HG02588 (cell line): Measurements from ENCODE around the gene GARNL3.

Source experiments
- ATAC-seq: cut with Tn5 transposase; IDR thresholded peaks from one replicate; pipeline ENCODE4 v1.9.1; 2021; ENCODE audit warnings: mild to moderate bottlenecking, moderate library complexity; ENCODE audit not compliant: unreplicated experiment

GARNL3 gene

DNA sequence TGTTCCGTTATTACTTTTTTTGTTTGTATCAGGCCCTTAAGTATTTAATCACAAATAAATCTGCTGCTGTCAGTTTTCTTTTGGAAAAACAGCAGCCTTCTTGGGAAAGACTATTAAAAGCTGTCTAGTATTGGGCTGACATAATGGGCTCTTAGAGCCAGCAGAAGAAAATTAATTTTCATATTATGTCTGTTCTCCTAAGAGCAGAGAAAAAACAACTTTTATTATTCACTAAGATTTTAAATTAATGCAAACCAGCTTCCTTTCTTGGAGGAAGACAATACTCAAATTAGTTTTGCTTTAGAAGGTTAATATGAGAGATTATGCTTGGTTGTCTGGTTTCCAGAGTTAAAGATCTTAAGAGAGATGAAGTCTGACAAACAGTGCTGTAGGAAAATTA is 30.6 kb upstream of the GARNL3 start:
- ATAC-seq, result no peak

DNA sequence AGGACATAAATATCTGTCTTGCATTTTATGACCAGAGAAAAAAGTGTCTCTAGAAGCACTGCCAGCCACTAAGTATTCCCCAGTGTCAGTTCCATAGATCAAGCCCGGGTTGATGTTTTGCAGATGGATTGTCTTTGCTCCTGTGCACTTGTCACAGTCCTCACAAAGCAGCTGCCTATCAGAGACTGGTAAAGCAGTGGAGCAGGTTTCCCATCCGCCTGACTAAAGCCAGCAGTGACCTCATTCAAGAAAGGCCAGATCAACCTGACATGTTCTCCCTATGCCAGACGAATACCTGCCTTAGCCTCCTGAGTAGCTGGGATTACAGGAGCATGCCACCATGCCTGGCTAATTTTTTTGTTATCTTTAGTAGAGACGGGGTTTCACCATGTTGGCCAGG is 26.8 kb upstream of the GARNL3 start:
- no peak for ATAC-seq

- ATAC-seq, result no peak
Observed at GRCh38 chr9:127241354-127241753, 23.2 kb upstream of the GARNL3 start.

DNA sequence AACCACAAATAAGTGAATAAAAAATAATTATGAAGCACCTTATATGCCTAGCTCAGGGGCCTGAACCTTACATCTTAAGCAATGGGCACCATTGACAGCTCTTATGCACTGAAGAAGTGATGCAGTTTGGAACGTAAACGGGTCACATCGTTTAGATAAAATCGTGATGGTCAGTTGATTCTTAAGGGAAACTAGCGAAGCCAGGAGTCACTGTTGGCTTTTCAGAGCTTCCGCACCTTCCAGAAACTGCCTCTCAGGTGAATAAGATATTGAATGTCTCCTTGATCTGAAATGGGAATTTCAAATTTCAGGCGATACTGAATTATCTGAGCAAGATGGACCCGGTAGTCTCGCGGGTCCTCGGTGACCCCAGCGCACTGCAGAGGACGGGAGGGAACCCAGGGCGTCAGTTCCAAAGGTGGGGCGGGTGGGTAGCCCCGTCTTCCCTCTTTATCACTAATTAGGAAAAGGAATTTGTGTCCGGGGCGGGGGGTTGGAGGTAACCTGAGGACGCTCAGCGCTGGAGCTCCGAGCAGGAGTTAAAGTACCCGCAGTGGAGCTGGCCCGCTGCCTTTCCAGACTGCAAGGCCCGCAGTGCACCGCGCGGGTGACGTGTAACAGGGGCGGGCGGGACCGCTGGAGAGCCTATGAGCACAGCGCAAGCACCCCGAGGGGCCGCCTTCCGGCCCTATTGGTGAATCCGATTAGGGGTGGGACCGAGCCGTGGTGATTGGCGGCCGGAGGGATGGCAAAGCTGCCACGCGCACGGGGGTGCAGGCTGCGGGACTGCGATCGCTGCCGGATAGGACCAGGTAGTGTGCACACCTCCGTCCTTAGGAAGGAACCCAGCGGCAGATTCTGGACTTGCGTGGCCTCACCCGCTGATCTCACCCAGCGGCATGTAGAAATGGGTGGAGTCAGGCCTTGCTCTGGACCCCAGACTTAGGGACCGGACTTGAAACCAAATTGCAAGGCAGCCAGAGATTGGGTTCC is 19.7 kb upstream of the GARNL3 start:
- ATAC-seq, result peak; percentile 100

DNA sequence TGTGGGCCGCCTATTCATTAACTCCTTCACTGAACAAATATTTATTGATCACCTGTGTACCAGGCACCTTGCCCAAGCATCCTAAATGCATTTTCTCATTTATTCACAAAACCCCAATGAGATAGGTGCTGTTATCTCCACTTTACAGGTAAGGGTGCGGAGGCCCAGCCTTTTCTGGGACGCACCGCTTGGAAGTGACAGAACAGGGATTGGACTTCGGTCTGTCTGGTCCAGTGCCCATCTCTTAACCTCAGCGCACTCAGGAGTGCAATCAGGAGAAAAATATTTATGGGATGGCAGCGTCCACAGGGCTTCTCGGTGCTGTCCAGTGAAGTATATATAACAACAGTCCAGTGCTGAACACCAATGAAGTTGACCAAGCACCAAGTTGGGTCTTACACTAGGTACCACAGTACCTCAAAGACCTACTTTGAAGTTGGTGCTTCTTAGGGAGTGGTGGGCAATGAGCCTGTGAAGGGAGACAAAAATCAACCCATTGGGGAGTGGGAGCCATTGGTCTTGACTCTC is 18.9 kb upstream of the GARNL3 start:
- no peak for ATAC-seq

DNA sequence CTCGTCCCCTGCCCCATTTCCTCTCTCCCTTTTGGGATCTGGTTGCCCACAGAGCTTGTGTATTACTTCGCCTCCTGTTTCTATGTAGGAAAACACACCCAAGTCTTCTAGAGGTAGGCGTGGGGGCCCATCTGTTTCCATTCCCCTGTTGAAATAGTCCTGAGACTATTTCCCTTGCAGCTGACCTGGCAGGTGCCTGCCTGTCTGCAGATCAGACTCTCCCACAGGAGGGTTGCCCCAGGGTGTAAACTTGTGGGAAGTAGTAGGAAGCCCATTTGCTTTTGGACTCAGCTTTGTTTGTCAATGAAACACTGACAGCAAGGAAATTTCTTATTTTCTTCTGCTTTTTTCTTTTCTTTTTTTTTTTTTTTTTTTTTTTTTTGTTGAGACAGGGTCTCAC is 16.3 kb upstream of the GARNL3 start:
- ATAC-seq, result no peak

DNA sequence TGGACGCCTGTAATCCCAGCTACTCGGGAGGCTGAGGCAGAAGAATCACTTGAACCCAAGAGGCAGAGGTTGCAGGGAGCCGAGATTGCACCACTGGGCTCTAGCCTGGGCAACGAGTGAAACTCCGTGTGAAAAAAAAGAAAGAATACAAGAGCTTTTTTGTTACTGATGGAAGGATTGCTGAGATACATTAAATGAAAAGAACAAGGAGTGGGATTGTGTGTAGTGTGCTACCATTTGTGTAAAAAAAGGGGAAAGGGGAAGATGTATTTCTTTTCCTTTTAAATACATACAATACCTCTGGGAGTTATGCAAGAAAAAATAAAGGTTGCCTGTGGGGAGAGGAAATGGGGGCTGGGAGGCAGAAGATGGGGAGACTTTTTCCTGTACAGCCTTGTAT is 14.7 kb upstream of the GARNL3 start:
- no peak for ATAC-seq

DNA sequence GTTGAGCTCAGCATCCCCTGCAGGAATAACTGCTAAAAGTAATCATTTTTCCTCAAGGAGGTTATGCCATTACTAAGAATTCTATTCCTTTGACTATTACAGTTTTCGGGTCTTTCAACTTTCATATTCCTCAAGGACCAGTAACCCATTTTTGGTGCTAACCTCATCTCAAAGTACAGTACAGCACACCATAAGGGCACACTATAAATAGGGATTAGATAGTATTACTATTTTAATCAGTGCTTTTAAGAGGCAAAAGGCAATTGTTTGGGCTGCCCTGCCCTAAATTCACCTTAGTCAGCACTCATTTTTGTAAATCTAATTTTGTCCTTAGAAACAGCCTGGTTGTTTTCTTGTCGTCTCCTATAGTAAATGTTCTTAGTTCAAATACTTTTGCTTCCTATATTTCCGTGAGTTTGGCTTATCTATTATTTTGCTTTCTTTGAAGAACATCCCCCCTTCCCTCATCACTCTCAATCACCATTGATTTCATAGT is 13.6 kb upstream of the GARNL3 start:
- ATAC-seq, result no peak

DNA sequence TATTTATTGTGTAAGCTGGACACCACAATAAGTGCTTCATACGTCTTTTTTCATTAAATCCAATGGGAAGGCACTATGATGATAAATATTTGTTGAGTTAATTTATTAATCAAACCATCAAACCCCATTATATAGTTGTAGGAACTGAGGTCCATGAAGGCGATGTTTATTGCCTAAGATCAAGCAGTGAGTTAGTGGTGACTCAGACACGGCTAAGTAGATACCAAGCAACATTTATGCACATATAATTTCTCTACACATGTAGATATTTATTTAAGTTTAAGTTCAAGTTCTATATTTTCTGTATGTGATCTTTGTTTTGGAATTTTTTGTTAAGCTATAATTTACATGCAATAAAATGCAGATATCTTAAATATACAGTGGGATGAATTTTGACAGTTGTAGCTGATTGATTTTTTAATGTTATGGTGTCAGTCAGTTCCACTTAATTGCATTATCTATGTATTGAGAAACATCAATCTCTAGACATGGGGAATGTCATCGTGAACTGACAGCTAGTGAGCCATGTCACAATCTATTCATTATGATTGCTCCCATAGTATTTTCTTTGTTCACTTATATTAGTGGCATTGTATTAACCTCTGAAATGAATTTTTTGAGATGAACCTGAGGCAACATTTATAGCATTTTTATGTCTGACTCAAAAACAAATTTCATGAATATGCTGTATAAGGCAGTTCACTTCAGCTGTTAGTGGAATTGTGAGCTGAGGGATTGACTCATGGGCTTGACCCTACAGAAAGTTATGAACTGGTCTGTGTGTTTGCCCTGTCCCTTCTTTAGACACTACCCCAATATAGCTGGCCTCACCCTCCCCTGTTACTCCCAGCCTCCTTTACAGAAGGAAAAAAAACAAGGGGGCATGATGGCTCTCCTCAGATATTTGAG is 11.9 kb upstream of the GARNL3 start:
- no peak for ATAC-seq

GRCh38 chr9:127253446-127253845 is 11.1 kb upstream of the GARNL3 start:
- no peak for ATAC-seq

GRCh38 chr9:127255692-127256091 is 8.9 kb upstream of the GARNL3 start:
- no peak for ATAC-seq

DNA sequence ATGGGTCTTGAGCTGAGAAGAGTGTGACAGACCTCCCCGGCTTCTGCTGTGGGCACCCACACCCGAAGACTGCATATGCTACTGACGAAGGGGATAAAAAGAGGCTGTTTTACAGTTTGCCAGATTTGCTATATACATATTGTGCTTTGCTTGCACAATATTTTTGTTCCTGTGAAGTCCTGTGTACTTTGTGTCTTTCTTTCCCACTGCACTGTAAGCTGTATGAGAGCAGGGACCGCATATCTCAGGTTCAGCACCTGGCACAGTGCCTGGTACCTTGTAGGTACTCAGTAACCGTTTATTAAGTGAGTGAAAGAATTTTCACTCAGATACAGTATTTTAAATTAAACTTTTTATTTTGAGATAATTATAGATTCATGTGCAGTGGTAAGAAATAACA is 8.2 kb upstream of the GARNL3 start:
- ATAC-seq, result no peak

GRCh38 chr9:127258606-127259471 is 5.7 kb upstream of the GARNL3 start:
- no peak for ATAC-seq

DNA sequence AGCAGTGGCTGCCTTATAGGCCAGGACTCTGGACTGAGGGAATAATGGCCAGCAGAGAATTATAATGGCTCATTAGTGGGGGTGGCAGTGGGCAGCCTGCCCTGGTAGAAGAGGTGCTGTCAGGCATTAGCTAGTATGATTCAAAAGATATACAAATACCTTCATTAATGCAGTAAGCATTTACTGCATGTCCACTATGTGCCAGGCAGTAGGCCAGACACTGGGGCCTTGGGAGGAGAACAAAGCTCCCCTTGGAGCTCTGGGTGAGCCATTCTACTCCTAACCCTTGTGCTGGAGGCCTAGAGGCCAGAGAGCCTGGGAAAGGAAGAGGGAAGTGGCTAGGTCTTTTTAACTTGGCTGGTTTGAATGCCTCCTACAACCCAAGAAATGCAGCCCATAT is 2.0 kb upstream of the GARNL3 start:
- ATAC-seq, result no peak

DNA sequence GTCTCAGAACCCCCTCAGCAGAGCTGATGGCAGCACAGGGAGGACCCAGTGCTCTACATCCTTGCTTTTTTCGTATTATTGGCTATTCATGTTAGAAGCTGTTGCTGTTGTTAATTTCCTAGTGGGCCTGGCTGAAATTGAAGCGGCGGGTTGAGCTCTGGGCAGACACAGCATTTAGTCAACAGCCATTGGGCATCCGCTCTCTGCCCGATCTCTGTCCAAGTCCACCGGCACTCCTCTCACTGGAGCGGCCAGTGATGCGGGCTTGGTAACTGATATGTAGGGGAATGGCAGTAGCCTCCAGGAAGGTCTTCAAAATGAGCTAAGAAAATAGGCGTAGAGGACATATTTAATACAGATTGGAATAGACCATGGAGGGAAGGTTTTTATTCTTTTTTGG is 1.3 kb upstream of the GARNL3 start:
- ATAC-seq, result no peak

DNA sequence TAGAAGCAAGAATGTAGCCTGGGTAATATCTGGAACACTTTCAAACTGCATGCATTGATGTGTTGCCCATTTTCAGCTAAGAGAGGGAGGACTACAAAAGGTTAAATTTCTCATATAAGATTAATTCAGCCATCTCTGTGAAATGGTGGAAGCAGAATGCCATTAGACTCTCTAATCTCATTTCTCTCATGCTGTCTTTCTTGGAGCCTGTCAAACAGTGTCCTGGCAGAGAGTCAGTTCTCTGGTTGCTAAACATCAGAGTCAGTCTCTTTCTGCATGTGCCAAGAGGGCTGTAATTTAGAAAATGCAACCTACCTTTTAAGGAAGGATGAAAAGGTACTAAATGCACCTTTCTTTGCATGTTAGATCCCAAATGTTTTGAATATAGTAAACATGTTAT is 910 bp upstream of the GARNL3 start:
- ATAC-seq, result no peak

DNA sequence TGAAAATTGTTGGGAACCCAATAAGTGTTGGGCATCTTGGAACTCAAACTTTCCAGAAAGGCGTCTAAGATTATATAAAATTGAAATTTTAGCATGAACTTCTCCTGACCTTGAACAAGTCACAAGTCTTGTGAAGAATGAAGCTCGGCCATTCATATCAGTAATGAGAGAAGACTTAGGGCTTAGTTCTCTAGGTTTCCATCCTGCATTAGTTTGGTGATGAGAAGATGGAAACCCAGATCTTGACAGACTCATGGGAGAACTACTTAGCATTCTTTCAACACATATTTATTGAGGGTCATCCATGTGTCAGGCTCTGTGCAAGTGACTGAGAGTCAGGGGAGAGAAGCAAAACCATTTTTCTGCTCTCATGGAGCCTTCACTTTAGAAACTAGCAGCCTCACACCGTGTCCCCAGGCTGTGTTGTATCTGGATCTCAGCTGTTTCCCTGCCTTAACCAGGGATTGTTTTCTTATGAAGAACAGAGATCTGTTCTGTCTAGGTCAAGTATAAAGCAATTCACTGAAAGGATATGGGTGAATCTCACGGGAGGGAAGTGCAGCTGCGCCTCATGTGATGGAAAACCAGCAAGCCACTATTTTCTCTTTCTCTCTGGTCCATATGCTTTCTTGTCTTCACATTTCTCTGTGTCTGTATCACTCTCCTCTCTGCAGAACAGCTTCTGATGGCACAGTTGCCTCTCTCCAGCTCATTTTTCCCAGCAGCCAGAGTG is 3.4 kb downstream of the GARNL3 start:
- no peak for ATAC-seq

- ATAC-seq, result no peak
Observed at GRCh38 chr9:127269449-127269848, 4.9 kb downstream of the GARNL3 start.

GRCh38 chr9:127273326-127273725 is 8.8 kb downstream of the GARNL3 start:
- no peak for ATAC-seq

DNA sequence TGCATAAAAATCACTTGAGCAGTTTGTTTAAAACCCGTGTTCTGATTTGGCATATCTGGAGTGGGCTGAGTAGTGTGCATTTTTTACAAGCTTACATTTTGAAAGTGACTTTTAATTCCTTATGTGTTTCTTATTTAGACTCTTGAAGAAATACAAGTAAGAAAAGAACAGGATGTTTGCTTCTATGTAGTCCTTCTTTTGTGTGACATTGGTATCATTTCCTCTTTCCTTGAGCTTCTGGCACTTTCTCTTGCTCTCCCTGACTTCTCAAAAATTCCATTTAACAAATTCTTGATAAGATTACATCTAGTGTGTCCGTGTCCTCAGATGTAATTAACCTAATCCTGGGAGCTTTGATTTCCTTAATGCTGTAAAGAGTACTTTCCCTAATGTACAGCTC is 12.5 kb downstream of the GARNL3 start:
- no peak for ATAC-seq
